ENCODE measurements around the gene PRPF6. TPM values are rescaled to one million over a fixed set of nuclear protein-coding genes. Genes with fewer than 3 reads are reported as not detected.
"Not testable (repeated sequence)": the region's sequence is repeated elsewhere in the genome, so short reads cannot be mapped to it uniquely, and the experiment has no call there.

The PRPF6 gene
- total RNA-seq, 3 donors from 2014 or later = 95.9 to 101 (median 98.7) TPM

GRCh38 chr20:63971960-63972311 lies 9.0 kb upstream of the PRPF6 start:
- not testable (repeated sequence) for H3K27me3 Mint-ChIP-seq (ENCODE audit: low read depth); ATAC-seq; H3K9me3 Mint-ChIP-seq; H3K4me3 Mint-ChIP-seq; DNase-seq
- Mint-ChIP-seq H3K36me3 (ENCODE audit: insufficient read depth) (peaks cover 10% of the 10 kb centered on the region), H3K4me1 (ENCODE audit: low read depth) (peaks cover 30% of the 10 kb centered on the region)

GRCh38 chr20:63972312-63973159 lies 8.4 kb upstream of the PRPF6 start:
- H3K9me3 Mint-ChIP-seq = no peaks in the 10 kb centered on the region
- H3K36me3 Mint-ChIP-seq (ENCODE audit: insufficient read depth) = peaks cover 10% of the 10 kb centered on the region
- no peaks in the 10 kb centered on the region for H3K27me3 Mint-ChIP-seq (ENCODE audit: low read depth)
- H3K4me1 Mint-ChIP-seq (ENCODE audit: low read depth) = peaks cover 36% of the 10 kb centered on the region
- DNase-seq = no peak
- H3K4me3 Mint-ChIP-seq = no peak overlapping the region
- no peak for ATAC-seq

GRCh38 chr20:63973160-63973479 lies 7.8 kb upstream of the PRPF6 start:
- no peak for ATAC-seq
- no peak overlapping the region for H3K4me3 Mint-ChIP-seq

DNA sequence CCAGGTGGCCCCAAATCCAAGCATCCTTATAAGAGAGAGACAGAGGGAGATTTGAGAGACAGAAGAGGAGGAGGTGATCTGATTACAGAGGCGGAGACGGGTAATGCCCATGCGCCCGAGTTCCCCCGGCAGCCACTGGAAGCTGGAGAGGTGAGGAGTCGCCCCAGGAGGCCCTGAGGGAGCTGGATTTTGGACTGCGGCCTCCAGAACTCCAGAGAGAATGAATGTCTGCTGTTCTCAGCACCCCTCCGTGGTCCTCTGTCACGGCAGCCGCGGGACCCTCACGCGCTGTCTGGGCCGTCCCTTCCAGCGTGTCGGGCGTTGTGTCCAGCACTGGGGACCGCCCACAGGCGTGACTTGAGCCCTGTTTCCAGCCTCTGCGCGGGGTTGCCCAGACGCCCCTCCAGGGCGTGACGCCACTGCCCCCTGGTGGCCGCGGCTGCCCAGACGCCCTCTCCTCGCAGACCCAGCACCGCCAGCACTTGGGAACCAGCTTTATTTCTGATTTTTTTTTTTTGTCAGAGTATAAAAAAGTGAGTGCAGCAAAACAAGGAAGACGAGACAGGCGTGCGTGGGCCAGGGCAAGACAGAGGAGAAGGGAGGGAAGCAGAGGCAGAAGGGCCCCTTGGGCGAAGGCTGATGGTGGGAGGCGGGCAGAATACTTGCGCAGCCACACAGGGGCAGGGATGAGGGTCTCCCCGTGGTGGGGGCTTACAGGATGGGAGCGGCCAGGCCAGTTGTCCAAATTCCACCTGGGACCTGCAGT lies 7.1 kb upstream of the PRPF6 start:
- H3K36me3 Mint-ChIP-seq (ENCODE audit: insufficient read depth) = peaks cover 10% of the 10 kb centered on the region
- ATAC-seq (peak; percentile 27 to 50), DNase-seq (peak; percentile 80)
- peaks cover 39% of the 10 kb centered on the region for H3K4me1 Mint-ChIP-seq (ENCODE audit: low read depth)
- no peak overlapping the region for H3K4me3 Mint-ChIP-seq
- H3K27me3 Mint-ChIP-seq (ENCODE audit: low read depth) = no peaks in the 10 kb centered on the region
- no peaks in the 10 kb centered on the region for H3K9me3 Mint-ChIP-seq

More at GRCh38 chr20:63973160-63973479, 7.8 kb upstream of the PRPF6 start:
- Mint-ChIP-seq H3K27me3 (ENCODE audit: low read depth) (no peaks in the 10 kb centered on the region), H3K9me3 (no peaks in the 10 kb centered on the region), H3K4me1 (ENCODE audit: low read depth) (peaks cover 41% of the 10 kb centered on the region), H3K36me3 (ENCODE audit: insufficient read depth) (peaks cover 10% of the 10 kb centered on the region)
- DNase-seq = no peak

DNA sequence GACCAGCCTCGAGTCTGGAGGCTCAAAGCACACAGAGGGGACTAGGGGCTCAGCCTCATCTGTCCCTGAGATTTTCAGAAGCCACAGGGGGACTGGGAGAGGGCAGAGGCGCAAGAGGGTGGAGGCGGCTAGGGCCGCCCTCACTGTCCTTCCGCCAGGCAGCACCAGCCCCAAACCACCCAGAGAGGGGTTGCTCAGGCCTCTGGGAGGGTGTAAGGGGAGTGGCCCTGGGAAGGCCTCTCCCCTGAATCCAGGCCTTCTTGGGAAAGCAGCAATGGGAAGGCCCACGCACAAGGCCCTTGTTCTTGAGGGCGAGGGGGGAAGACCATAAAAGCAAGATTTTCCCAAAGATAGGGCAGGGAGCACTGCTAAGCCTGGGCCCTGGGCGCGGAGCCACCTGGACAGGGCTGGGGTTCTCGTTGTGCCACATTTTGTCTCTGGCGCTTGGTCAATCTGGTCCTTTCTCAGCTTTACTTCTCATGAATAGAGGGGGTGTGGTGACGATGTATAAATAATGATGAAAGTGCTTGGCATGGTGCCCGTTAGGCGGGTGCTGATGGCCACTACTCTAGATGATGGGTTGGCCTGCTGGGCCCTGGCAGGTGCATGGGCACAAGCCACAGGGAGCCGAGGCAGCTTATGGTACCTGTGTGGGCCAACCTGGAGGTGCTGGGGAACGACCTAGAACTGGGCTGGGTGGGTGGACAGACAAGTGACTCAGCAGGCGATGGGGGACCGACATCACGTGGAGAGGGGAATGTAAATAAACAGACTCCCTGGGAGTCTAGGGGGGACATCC lies 6.3 kb upstream of the PRPF6 start:
- H3K4me3 Mint-ChIP-seq = no peak overlapping the region
- H3K9me3 Mint-ChIP-seq = no peaks in the 10 kb centered on the region
- no peak for DNase-seq
- H3K27me3 Mint-ChIP-seq (ENCODE audit: low read depth) = no peaks in the 10 kb centered on the region
- no peak for ATAC-seq
- H3K4me1 Mint-ChIP-seq (ENCODE audit: low read depth) = peaks cover 37% of the 10 kb centered on the region
- peaks cover 10% of the 10 kb centered on the region for H3K36me3 Mint-ChIP-seq (ENCODE audit: insufficient read depth)

- not testable (repeated sequence) for H3K9me3 Mint-ChIP-seq; H3K27me3 Mint-ChIP-seq (ENCODE audit: low read depth); ATAC-seq; DNase-seq
- peak overlapping the region; percentile 21 for H3K4me3 Mint-ChIP-seq
- peaks cover 48% of the 10 kb centered on the region for H3K4me1 Mint-ChIP-seq (ENCODE audit: low read depth)
- H3K36me3 Mint-ChIP-seq (ENCODE audit: insufficient read depth) = peaks cover 10% of the 10 kb centered on the region
Observed at GRCh38 chr20:63976511-63976910, 4.4 kb upstream of the PRPF6 start.

GRCh38 chr20:63976980-63977738 lies 3.8 kb upstream of the PRPF6 start:
- H3K4me3 Mint-ChIP-seq = peak overlapping the region; percentile 80
- no peaks in the 10 kb centered on the region for H3K9me3 Mint-ChIP-seq
- DNase-seq (no peak), ATAC-seq (no peak)
- peaks cover 53% of the 10 kb centered on the region for H3K4me1 Mint-ChIP-seq (ENCODE audit: low read depth)
- H3K36me3 Mint-ChIP-seq (ENCODE audit: insufficient read depth) = peaks cover 13% of the 10 kb centered on the region
- no peaks in the 10 kb centered on the region for H3K27me3 Mint-ChIP-seq (ENCODE audit: low read depth)

GRCh38 chr20:63977739-63978276 lies 3.1 kb upstream of the PRPF6 start:
- Mint-ChIP-seq H3K36me3 (ENCODE audit: insufficient read depth) (peaks cover 19% of the 10 kb centered on the region), H3K27me3 (ENCODE audit: low read depth) (no peaks in the 10 kb centered on the region), H3K9me3 (no peaks in the 10 kb centered on the region), H3K4me3 (peak overlapping the region; percentile 80), H3K4me1 (ENCODE audit: low read depth) (peaks cover 59% of the 10 kb centered on the region)
- ATAC-seq = peak; percentile 51
- DNase-seq = peak; percentile 55

DNA sequence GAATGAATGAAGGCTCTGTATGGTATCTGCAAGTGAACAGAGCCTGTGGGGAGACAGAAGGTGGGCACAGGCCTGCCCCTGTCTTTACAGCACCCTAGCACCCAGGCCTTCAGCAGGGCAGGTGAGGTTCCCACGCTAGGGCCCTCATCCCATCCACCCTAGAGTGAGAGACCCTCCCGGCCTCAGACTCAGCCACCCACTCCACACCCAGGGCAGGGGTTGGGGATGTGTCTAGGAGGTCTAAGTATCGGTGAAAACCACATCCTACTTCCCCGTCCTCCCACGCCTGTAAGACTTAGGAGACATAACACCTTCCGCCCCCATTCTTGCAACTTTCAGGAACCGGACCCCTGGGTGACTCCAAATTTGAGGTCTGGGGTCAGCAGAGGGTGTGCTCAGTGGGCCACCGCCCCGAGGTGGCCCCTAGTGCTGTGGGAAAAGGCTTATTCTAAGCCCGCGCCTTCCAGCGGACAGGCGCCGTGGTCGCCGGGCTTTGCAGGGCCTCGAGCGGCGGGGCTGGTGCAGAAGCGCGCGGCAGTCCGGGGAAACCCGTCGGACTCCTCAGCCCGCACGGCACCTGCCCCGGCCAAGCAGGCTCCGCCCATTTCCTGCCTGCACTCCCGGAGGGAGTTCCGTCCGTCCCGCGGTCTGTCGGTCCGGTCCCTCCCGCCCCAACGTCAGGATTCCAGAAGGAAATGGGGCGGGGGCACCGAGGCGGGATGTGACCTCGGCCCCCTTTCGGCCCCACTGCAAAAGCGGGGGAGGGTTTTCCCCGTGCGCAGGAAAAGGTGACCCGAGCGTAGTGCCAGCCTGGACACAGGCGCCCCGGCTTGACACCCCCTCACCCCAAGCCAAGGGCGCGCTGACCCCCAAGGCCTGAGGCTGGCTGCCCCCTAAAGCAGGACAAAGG lies 2.4 kb upstream of the PRPF6 start:
- peak overlapping the region; percentile 80 for H3K4me3 Mint-ChIP-seq
- DNase-seq (no peak), ATAC-seq (peak; percentile 3 to 10)
- peaks cover 25% of the 10 kb centered on the region for H3K36me3 Mint-ChIP-seq (ENCODE audit: insufficient read depth)
- no peaks in the 10 kb centered on the region for H3K9me3 Mint-ChIP-seq
- H3K27me3 Mint-ChIP-seq (ENCODE audit: low read depth) = no peaks in the 10 kb centered on the region
- H3K4me1 Mint-ChIP-seq (ENCODE audit: low read depth) = peaks cover 62% of the 10 kb centered on the region

DNA sequence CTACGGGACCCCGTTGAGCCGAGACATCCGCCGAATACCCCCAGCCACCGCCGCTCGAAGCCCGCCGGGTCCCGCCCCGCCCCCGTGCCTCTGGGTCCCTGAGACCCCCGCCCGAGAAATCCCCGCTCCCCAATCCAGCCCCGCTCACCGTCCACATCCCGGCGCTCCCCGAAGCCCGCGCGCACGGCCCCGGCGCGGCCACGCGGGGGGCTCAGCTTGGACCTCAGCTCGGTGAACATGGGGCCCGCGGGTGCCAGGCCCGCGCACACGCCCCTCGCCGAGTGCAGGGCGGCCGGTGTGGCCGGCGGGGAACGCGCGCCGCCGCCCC lies 1.7 kb upstream of the PRPF6 start:
- H3K4me1 Mint-ChIP-seq (ENCODE audit: low read depth) = peaks cover 59% of the 10 kb centered on the region
- no peaks in the 10 kb centered on the region for H3K27me3 Mint-ChIP-seq (ENCODE audit: low read depth)
- no peaks in the 10 kb centered on the region for H3K9me3 Mint-ChIP-seq
- no peak for ATAC-seq
- no peak for DNase-seq
- H3K36me3 Mint-ChIP-seq (ENCODE audit: insufficient read depth) = peaks cover 23% of the 10 kb centered on the region
- H3K4me3 Mint-ChIP-seq = peak overlapping the region; percentile 80

DNA sequence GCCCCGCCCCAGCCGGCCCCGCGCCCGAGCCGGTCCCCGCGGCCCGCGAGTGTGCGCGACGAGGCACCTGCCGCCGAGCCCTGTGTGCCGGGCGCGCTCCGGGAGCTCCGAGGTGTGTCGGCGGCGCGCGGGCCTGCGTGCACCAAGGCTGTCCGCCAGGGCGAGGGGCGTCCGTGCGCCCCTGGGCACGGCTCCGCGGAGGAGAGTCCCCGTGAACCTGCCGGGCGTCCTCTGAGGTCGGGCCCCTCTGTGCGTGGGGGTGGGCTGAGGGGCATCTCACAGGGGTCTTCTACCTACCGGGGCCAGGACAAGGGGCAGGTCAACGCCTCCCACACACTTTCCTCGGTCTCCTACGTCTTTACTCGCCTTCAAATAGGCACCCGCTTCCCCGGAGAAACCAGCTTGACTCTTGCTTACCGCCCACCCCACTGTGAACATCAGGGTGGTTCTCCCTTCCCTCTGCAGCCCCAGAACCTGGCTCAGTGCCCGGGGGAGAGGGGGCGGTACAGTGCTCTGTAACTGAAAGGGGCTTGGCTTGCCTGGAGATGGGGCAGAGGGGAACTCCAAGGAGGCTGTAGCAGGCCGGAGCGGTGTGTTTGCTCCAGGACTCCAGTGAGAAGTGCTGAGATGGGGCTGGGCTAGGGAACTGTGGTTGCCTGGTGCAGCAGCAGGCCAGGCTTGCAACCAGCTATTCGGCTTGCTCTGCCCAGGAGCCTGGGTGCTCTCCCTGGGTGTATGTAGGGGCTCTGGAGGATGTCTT lies 1.2 kb upstream of the PRPF6 start, which contains the start of gene SAMD10:
Gene SAMD10, minus strand, starts transcription at position 86 of the 760 bp plus-strand sequence. CDS start 175 bp downstream, outside the sequence.
- DNase-seq = peak; percentile 75
- Mint-ChIP-seq H3K9me3 (no peaks in the 10 kb centered on the region), H3K4me3 (peak within 1 kb of the TSS; percentile 90), H3K36me3 (ENCODE audit: insufficient read depth) (peaks cover 26% of the 10 kb centered on the region), H3K4me1 (ENCODE audit: low read depth) (peaks cover 63% of the 10 kb centered on the region), H3K27me3 (ENCODE audit: low read depth) (no peaks in the 10 kb centered on the region)
- peak; percentile 53 to 56 for ATAC-seq

GRCh38 chr20:63980317-63980805 lies 571 bp upstream of the PRPF6 start:
- no peaks in the 10 kb centered on the region for H3K9me3 Mint-ChIP-seq
- peak overlapping the region; percentile 90 for H3K4me3 Mint-ChIP-seq
- H3K36me3 Mint-ChIP-seq (ENCODE audit: insufficient read depth) = peaks cover 25% of the 10 kb centered on the region
- peak; percentile 20 to 35 for ATAC-seq
- H3K27me3 Mint-ChIP-seq (ENCODE audit: low read depth) = no peaks in the 10 kb centered on the region
- no peak for DNase-seq
- H3K4me1 Mint-ChIP-seq (ENCODE audit: low read depth) = peaks cover 61% of the 10 kb centered on the region
